LNCaP clone FGC (cell line): ENCODE measurements around the gene ARHGEF6.
"Not testable (repeated sequence)": the region's sequence is repeated elsewhere in the genome, so short reads cannot be mapped to it uniquely, and the experiment has no call there.

Source experiments
- DNase-seq: peaks from one replicate; pipeline ENCODE4 v3.0.0-alpha.2; 2011; ENCODE audit warnings: low read depth
- H3K4me3 ChIP-seq: 2 replicates; pipeline ENCODE4 v1.5.1; 2011; ENCODE audit warnings: mild to moderate bottlenecking, low read depth, low read length, control low read depth
- CTCF ChIP-seq: IDR thresholded peaks from 2 replicates; pipeline ENCODE4 v1.5.1; 2012; ENCODE audit warnings: mild to moderate bottlenecking; ENCODE audit not compliant: control insufficient read depth, insufficient read depth; ENCODE audit errors: extremely low read depth

The ARHGEF6 gene

DNA sequence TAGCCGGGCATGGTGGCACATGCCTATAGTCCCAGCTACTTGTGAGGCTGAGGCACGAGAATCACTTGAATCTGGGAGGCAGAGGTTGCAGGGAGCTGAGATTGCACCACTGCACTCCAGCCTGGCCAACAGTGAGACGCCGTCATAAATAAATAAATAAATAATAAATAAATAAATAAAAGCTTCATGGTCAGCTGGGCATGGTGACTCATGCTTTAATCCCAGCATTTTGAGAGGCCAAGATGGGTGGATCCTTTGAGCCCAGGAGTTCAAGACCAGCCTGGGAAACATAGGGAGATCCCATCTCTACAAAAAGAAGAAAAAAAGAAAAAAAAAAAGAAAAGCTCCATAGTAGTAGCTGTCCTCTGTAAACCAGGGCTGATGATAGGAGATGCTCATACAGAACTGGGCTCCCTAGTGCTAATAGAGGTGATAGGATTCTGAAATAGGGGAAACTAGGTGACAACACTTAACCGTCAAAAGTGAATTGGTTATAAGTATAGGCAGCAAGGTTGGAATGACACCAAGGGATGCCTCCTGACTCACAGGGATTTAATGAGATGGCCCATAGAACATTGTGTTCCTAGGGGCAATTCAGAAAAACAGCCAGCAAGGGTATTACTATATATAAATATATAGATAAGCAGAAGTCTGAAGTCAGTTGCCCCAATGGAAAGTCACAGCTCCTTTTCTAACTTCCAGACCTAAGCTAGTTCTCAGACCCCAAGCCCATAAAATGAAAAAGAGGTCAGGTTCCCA, 41.8 kb upstream of the ARHGEF6 start:
- no peak overlapping the region for H3K4me3 ChIP-seq
- TF ChIP-seq CTCF, result no peak
- no peak for DNase-seq

- H3K4me3 ChIP-seq, DNase-seq: not testable (repeated sequence)
Observed at GRCh38 chrX:136819756-136820155, 39.0 kb upstream of the ARHGEF6 start.

DNA sequence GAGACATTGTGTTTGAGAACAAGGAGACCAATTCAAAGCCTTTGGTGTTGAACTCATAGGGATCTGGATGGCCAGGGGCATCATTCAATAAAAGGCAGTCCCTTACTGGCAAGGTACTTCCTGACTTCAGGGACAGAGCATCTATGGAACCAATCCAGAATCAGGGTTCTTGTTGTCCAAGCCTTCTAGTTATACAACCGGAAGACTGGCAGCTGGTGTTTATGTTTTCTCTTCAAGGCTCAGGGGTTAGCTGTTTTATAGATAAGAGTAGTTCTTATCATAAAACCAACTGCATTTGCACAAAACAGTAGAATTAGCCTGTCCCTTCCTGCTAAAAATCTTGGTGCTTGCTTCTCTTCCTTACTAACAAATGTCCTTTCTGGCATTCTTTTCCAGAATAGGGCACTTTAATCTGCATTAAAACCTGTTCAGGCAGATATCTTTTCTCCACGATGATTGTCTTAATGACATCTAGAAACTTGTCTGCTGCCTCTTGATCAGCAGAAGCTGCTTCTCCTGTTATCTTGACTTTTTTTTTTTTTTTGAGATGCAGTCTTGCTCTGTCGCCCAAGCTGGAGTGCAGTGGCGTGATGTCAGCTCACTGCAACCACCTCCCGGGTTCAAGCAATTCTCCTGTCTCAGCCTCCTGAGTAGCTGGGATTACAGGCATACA, 38.4 kb upstream of the ARHGEF6 start:
- TF ChIP-seq CTCF, result no peak
- no peak overlapping the region for H3K4me3 ChIP-seq
- DNase-seq, result no peak

- no peak for DNase-seq
Observed at GRCh38 chrX:136816975-136817374, 36.2 kb upstream of the ARHGEF6 start.

GRCh38 chrX:136814847-136815750, 34.4 kb upstream of the ARHGEF6 start:
- no peak for TF ChIP-seq CTCF
- no peak overlapping the region for H3K4me3 ChIP-seq
- DNase-seq, result no peak

More at GRCh38 chrX:136816975-136817374, 36.2 kb upstream of the ARHGEF6 start:
- TF ChIP-seq CTCF, result no peak
- H3K4me3 ChIP-seq, result no peak overlapping the region

- no peak for DNase-seq
- TF ChIP-seq CTCF, result no peak
Observed at GRCh38 chrX:136812286-136812685, 31.6 kb upstream of the ARHGEF6 start.

DNA sequence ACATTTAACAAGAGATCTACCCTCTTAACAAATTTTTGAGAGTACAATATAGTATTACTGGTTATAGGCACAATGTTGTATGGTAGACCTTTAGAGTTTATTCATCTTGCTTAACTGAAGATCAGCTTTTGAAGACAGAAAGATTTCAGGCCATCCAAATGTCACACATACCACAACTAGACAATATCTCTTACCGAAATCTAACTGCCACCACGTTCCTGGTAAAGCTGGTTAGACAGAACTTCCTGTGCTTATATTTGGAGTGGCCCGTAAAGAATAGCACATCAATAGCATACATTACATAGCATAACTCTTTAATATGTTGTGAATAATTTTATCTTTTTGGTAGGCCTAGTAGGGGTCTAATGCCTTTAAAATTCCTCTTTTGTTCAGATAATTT, 29.8 kb upstream of the ARHGEF6 start:
- no peak for DNase-seq
- no peak overlapping the region for H3K4me3 ChIP-seq
- TF ChIP-seq CTCF, result no peak

More at GRCh38 chrX:136812286-136812685, 31.6 kb upstream of the ARHGEF6 start:
- H3K4me3 ChIP-seq, result no peak overlapping the region
